Stimulated activated naive B cell treated with anti-CD40 and anti-IgM and Interleukin-4, amounts not matched to agents 10 μg/mL and 1 μg/mL and 100 μg/mL, for 72 hours (primary cell): ENCODE data around the gene THSD8.

Source experiments
- ATAC-seq, 2 donors: fragments of 150-1000 bp; cut with Tn5 transposase; replicated peaks; 2 replicates each; pipeline ENCODE4 v1.10.0; 2021; ENCODE audit warnings: moderate library complexity in 1 of 2
- DNase-seq: peaks from one replicate; pipeline ENCODE4 v3.0.0; 2021
- H3K27ac Mint-ChIP-seq: one replicate; pipeline ENCODE4 v1.8.0; 2022; ENCODE audit warnings: mild to moderate bottlenecking, mixed read lengths
- H3K27me3 Mint-ChIP-seq, 2 donors: one replicate each; pipeline ENCODE4 v1.8.0; 2022; ENCODE audit warnings: mixed read lengths in 2 of 2
- H3K36me3 Mint-ChIP-seq, 2 donors: one replicate each; pipeline ENCODE4 v1.8.0; 2022; ENCODE audit warnings: mixed read lengths in 2 of 2, mild to moderate bottlenecking in 1 of 2
- H3K4me1 Mint-ChIP-seq, 2 donors: one replicate each; pipeline ENCODE4 v1.8.0; 2022; ENCODE audit warnings: mixed read lengths in 2 of 2, mild to moderate bottlenecking in 1 of 2
- H3K4me3 Mint-ChIP-seq, 2 donors: one replicate each; pipeline ENCODE4 v1.8.0; 2022; ENCODE audit warnings: mild to moderate bottlenecking in 2 of 2, mixed read lengths in 2 of 2, moderate library complexity in 1 of 2
- H3K9me3 Mint-ChIP-seq, 2 donors: one replicate each; pipeline ENCODE4 v1.8.0; 2022; ENCODE audit warnings: mixed read lengths in 2 of 2, mild to moderate bottlenecking in 1 of 2

Gene THSD8

DNA sequence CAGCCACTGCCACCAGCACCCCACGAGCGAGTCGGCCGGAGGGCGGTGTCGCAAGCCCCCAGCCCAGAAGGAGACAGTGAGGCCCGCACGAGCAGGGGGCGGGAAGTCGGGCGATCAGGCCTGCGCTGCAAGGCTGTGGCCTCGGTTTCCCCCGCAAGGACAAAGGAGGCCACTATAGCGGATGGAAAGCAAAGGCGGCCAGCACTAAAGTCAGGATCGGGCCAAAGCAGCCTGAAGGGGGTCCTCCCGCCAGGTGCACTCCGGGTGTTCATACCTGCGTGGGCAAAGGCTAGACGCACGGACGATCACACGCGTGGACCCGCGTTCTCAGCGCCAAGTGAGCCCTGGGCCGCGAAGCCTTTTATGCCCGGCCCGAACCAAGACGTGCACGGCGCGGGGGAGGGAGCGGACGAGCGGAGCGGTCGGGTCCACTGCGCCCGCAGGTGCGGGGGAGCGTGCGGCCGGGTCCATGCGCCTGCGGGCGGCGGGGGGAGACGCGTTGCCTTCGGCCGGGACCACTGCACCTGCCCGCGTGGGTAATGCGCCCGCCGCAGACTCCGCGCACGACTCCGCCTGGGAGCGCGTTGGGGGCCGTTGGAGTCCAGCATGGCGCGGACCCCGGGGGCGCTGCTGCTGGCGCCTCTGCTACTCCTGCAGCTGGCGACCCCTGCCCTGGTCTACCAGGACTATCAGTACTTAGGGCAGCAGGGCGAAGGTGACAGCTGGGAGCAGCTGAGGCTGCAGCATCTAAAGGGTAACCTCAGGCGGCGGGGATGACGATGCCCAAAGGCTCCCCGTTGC is at the start of gene THSD8, which contains the start of gene PRDX2:
THSD8 (plus strand) TSS at position 604 of the 801 bp plus-strand sequence; CDS start at position 607, 3 bp downstream.
PRDX2 (minus strand) TSS at position 335 of the 801 bp plus-strand sequence. CDS start 539 bp downstream, outside the sequence.
- Mint-ChIP-seq H3K4me1 (peaks cover 23 to 29% of the 10 kb centered on the region in 2 donors), H3K36me3 (peaks cover 0 to 4% of the 10 kb centered on the region in 2 donors), H3K4me3 (peak within 1 kb of the TSS; percentile 86 to 90), H3K27me3 (peaks cover 0 to 7% of the 10 kb centered on the region in 2 donors), H3K9me3 (no peaks in the 10 kb centered on the region), H3K27ac (peak within 1 kb of the TSS; percentile 71)
- peak; percentile 60 for DNase-seq
- ATAC-seq = peak; percentile 62 to 73

DNA sequence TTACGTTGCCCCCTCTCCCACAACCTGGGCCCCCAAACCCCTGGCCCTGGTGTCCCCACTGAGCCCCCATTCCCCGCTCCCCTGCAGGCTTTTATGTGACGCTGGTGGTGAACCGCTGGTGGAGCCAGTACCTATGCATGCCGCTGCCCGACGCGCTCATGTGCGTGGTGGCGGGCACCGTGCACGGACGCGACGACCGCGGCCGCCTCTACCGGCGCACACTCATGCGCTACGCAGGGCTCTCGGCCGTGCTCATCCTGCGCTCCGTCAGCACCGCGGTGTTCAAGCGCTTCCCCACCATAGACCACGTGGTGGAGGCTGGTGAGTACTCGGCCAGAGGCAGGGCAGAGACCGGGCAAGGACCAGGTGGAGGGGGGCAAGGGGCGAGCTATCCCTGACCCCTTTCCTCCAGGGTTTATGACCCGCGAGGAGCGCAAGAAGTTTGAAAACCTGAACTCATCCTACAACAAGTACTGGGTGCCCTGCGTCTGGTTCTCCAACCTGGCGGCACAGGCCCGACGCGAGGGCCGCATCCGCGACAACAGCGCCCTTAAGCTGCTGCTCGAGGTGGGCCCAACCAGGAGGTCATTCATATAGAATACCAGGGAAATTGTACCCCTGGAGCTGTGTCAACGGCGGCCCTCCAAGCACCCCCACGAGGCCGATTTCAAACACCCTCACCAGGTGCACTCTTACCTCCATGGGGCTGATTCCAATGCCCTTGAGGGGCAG is 47.2 kb upstream of the THSD8 start:
- Mint-ChIP-seq H3K36me3 (no peaks in the 10 kb centered on the region), H3K9me3 (no peaks in the 10 kb centered on the region), H3K4me3 (no peak overlapping the region), H3K27me3 (peaks cover 44 to 46% of the 10 kb centered on the region in 2 donors), H3K27ac (no peak overlapping the region), H3K4me1 (peaks cover 4 to 7% of the 10 kb centered on the region in 2 donors)
- ATAC-seq (no peak), DNase-seq (no peak)

DNA sequence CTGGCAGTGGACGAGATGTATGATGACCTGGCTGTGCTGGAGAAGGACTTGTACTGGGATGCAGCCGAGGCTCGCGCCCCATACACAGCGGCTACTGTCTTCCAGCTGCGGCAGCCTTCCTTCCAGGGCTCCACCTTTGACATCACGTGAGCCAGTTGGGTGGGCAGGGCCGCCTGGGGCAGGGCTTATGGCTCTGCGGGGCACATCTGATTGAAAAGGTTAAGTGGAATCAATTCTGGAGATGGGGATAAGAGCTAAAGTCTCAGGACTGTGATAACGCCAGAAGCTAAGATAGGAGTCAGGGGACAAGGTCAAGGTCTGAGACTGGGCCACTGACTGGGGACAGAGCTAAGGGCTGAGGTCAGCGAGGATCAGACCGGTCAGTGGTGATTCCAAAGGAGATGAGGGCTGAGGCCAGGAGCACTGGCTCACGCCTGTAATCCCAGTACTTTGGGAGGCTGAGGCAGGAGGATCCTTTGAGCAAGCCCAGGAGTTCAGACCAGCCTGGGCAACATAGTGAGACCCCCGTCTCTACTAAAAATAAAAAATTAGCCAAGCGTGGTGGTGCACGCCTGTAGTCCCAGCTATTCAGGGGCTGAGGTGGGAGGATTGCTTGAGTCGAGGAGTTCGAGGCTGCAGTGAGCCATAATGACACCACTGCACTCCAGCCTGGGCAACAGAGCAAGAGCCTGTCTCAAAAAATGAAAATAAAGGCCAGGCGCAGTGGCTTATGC is 45.6 kb upstream of the THSD8 start:
- Mint-ChIP-seq H3K27ac (no peak overlapping the region), H3K4me3 (peak overlapping the region in 1 of 2 donors; percentile 16), H3K4me1 (peaks cover 0 to 4% of the 10 kb centered on the region in 2 donors), H3K9me3 (no peaks in the 10 kb centered on the region), H3K27me3 (peaks cover 33 to 38% of the 10 kb centered on the region in 2 donors), H3K36me3 (no peaks in the 10 kb centered on the region)
- DNase-seq (no peak), ATAC-seq (no peak)

DNA sequence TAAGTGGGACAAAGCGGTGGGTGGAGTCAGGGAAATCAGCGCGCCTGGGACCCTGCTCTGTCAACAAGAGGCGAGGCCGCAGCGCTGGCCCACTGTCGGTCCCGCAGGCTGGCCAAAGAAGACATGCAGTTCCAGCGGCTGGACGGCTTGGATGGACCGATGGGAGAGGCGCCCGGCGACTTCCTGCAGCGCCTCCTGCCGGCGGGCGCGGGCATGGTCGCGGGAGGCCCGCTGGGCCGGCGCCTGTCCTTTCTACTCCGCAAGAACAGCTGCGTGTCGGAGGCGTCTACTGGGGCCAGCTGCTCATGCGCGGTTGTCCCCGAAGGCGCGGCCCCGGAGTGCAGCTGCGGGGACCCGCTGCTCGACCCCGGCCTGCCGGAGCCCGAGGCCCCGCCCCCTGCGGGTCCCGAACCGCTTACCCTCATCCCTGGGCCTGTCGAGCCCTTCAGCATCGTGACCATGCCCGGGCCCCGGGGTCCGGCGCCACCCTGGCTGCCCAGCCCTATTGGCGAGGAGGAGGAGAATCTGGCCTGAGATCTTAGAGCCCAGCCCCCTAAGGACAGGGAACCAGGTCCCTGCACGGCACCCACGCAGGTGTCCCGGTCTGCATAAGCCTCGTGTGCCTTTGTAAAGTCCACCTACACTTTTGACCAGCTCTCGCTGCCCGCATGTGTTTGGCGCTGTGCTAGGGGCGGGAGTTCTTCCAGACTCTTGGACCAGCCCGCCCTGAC is 44.2 kb upstream of the THSD8 start:
- H3K36me3 Mint-ChIP-seq = no peaks in the 10 kb centered on the region

DNA sequence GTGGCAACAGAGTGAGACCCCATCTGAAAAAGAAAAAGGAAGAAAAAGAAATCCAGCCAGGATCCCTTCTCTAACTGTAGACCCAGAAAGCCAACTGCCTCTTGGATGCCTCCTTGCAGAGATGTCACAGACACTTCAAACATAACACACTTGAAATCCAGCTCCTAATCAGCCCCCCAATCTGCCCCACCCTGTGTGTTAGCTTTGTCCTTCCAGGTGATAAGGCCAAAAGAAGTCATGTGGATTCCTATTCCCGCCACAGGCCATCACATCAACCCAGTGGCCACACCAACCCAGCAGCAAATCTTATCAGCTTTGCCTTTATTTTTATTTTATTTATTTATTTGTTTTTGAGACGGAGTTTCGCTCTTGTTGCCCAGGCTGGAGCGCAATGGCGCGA is 42.2 kb upstream of the THSD8 start:
- Mint-ChIP-seq H3K27me3 (peaks cover 12 to 16% of the 10 kb centered on the region in 2 donors), H3K9me3 (no peaks in the 10 kb centered on the region), H3K36me3 (peaks cover 0 to 4% of the 10 kb centered on the region in 2 donors), H3K27ac (no peak overlapping the region), H3K4me3 (no peak overlapping the region), H3K4me1 (peaks cover 0 to 4% of the 10 kb centered on the region in 2 donors)
- ATAC-seq (no peak), DNase-seq (no peak)

More for the DNA sequence above, 44.2 kb upstream of the THSD8 start:
- DNase-seq (peak; percentile 45), ATAC-seq (peak; percentile 81 to 86)
- peaks cover 0 to 4% of the 10 kb centered on the region in 2 donors for H3K4me1 Mint-ChIP-seq
- peaks cover 26 to 28% of the 10 kb centered on the region in 2 donors for H3K27me3 Mint-ChIP-seq
- H3K4me3 Mint-ChIP-seq = peak overlapping the region; percentile 61 to 72
- H3K9me3 Mint-ChIP-seq = no peaks in the 10 kb centered on the region
- H3K27ac Mint-ChIP-seq = no peak overlapping the region

DNA sequence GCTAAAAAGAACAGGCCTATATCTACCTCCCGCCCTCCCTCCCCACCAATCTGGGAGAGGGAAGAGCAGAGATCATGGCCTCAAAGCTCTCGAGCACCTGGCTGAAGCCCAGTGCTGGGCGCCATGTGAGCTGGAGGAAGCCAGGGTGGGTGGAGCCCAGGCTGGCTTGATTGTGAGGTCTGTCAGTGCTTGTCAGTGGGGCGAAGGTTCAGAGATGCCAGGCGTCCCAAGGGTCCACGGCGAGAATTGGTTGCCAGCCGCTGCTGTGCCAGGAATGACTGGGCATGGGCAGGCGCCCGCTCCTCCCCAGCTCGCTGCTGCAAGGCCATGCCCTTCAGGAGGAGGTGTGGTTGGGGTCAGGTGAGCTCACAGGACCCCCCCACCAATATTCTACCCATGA is 38.8 kb upstream of the THSD8 start:
- no peak overlapping the region for H3K4me3 Mint-ChIP-seq
- no peak for DNase-seq
- H3K27ac Mint-ChIP-seq = no peak overlapping the region
- H3K9me3 Mint-ChIP-seq = no peaks in the 10 kb centered on the region
- no peak for ATAC-seq
- peaks cover 6 to 8% of the 10 kb centered on the region in 2 donors for H3K4me1 Mint-ChIP-seq
- peaks cover 0 to 4% of the 10 kb centered on the region in 2 donors for H3K27me3 Mint-ChIP-seq
- H3K36me3 Mint-ChIP-seq = peaks cover 11 to 13% of the 10 kb centered on the region in 2 donors

DNA sequence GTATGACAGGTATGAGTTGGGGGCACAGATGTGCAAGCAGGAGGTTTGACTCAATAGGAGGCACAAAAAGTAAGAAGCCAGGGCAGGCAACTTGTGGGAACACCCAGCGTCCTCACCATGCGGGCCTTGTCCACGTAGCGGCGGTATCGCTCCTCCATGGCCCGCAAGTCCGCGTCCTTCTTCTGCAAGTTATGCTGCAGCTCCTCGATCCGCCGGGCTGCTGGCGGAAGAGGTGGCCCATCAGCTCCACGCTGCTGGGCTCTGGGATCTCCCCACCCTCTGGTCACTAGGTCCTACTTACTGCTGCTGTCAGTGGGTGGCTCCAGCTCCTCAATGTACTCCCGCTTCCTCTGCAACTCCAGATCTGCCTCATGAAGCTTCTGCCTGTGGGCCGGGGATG is 37.2 kb upstream of the THSD8 start:
- no peak overlapping the region for H3K27ac Mint-ChIP-seq
- ATAC-seq = no peak
- no peaks in the 10 kb centered on the region for H3K27me3 Mint-ChIP-seq

DNA sequence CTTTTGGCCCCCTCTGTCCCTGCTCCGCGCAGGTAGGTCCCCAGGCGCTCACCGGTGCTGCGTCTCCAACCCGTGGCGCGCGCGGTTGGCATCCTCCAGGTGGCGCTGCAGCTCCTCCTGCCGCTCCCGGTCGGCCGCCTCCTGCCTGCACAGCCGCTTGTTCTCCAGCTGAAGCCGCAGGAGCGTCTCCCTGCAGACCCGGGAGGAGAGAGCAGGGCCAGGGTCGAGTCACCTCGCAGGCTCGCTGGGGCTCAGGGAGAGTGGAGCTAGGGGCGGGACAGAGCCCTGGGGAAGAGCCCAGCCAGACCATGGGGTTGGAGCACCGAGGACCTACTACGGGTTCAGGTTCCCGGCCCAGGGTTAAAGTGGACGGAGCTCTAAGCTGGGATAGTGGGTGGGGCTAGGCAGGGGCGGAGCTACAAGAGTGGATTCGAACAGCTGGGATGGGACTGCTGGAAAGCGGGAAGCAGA is 35.8 kb upstream of the THSD8 start:
- ATAC-seq = peak; percentile 92 to 95
- Mint-ChIP-seq H3K9me3 (no peaks in the 10 kb centered on the region), H3K4me1 (peaks cover 7 to 8% of the 10 kb centered on the region in 2 donors), H3K27ac (peak overlapping the region; percentile 59), H3K27me3 (no peaks in the 10 kb centered on the region), H3K36me3 (peaks cover 15 to 16% of the 10 kb centered on the region in 2 donors), H3K4me3 (peak overlapping the region; percentile 76 to 77)
- peak; percentile 72 for DNase-seq

More for the DNA sequence above, 37.2 kb upstream of the THSD8 start:
- Mint-ChIP-seq H3K36me3 (peaks cover 11 to 15% of the 10 kb centered on the region in 2 donors), H3K9me3 (no peaks in the 10 kb centered on the region), H3K4me1 (peaks cover 5 to 8% of the 10 kb centered on the region in 2 donors), H3K4me3 (no peak overlapping the region)
- no peak for DNase-seq

DNA sequence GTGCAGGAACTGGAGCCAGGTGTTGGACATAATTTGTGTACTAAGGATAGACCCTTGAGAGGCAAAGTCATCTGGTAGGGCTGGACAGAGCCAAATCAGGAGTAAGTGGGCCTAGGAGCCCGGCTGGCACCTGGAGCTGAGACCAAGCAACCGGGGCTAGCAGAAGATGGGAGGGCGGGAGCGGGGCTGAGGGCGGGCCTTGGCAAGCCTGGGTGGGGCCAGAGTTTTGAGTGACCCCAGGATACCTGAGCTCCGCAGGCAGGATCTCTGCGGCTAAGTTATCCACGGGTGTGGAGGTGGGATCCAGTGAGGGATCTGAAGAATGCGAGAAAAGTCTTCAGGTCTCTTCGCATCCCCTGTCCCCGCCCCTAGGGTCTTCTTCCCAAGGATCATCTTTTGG is 34.7 kb upstream of the THSD8 start:
- Mint-ChIP-seq H3K27me3 (no peaks in the 10 kb centered on the region), H3K4me3 (no peak overlapping the region), H3K36me3 (peaks cover 15 to 16% of the 10 kb centered on the region in 2 donors), H3K4me1 (peaks cover 7 to 8% of the 10 kb centered on the region in 2 donors), H3K9me3 (no peaks in the 10 kb centered on the region), H3K27ac (no peak overlapping the region)
- DNase-seq (no peak), ATAC-seq (no peak)

DNA sequence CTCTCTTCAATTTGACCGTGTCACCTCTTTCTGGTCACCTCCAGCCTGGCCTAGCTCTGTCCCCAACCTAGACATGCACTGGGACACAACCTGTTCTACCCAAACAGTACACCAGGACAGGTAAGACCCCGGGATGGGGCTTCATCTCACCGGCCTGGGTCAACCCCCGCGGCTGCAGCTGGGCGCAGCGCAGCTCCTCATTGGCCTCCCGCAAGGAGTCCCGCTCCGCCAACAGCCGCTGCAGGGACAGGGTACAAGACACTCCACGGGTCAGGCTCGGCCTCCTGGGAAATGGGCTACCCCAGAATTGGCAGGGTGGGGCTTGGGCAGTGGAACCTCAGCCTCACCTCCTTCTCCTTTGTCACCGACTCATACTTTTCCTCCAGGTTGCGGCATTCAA is 34.2 kb upstream of the THSD8 start:
- Mint-ChIP-seq H3K27ac (no peak overlapping the region), H3K4me3 (no peak overlapping the region), H3K36me3 (peaks cover 15 to 16% of the 10 kb centered on the region in 2 donors), H3K27me3 (no peaks in the 10 kb centered on the region), H3K4me1 (peaks cover 7 to 8% of the 10 kb centered on the region in 2 donors), H3K9me3 (no peaks in the 10 kb centered on the region)
- no peak for ATAC-seq
- no peak for DNase-seq

DNA sequence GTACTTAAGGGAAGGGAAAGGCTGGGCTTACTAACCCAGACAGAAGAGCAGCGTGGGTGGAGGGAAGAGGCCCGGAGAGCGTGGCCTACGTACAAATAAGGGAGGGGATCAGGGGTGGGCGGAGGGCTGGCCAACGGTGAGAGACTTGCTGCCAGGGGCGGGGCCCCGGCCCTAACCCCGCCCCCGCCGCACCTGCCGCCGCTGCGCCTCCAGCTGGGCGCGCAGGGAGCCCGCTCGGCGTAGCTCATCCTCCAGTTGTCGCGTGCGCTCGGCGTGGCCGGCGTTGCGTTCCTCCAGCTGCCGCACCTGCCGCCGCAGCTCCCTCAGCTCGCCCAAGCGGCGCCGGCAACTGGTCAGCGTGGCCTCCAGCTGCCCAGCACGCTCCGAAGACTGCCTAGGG is 32.2 kb upstream of the THSD8 start:
- Mint-ChIP-seq H3K4me3 (no peak overlapping the region), H3K36me3 (peaks cover 12 to 16% of the 10 kb centered on the region in 2 donors), H3K4me1 (peaks cover 15 to 20% of the 10 kb centered on the region in 2 donors), H3K27ac (no peak overlapping the region), H3K9me3 (no peaks in the 10 kb centered on the region), H3K27me3 (no peaks in the 10 kb centered on the region)
- ATAC-seq = peak in 1 of 2 donors; percentile 64
- no peak for DNase-seq

DNA sequence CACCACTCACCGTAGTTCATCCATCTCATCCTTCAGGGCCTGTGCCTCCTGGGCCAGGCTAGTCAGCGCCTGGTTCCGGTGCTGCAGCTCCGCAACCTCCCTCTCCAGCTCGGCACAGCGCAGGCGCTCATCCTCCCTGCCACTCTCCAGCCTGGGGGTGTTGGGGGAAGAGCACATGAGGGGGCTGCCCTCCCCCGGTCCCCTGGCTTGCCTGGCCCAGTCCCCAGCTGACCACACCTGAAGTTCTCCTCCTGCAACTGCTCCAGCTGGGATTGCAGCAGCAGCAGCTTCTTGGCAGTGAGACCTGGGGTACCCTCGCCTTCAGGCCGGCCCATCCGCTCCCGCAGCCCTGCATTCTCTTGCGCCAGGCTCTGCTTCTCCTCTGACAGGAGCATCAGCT is 30.9 kb upstream of the THSD8 start:
- Mint-ChIP-seq H3K9me3 (no peaks in the 10 kb centered on the region), H3K36me3 (peaks cover 8 to 11% of the 10 kb centered on the region in 2 donors)

DNA sequence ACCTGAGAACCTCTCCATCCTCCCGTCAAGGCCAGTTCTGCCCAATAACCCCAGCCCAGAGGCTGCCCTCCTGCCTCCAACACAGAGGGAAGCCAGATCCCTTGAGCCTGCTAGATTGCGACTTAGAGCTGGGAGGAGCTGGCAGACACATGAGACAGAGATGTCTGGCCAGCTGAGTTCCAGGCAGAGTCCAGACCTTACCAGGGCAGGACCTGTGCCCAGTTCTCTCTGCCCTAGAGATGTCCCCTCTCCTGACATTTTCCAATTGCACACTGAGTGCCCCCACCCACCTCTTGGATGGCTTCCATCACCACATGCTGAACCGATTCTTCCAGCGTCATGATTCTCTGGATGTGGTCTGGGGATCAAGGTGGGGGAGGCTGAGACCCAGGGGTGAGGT is 29.5 kb upstream of the THSD8 start:
- no peak overlapping the region for H3K27ac Mint-ChIP-seq
- no peak overlapping the region for H3K4me3 Mint-ChIP-seq
- no peak for DNase-seq
- no peak for ATAC-seq
- peaks cover 10 to 18% of the 10 kb centered on the region in 2 donors for H3K4me1 Mint-ChIP-seq
- no peaks in the 10 kb centered on the region for H3K27me3 Mint-ChIP-seq
- peaks cover 8% of the 10 kb centered on the region in 2 donors for H3K36me3 Mint-ChIP-seq
- no peaks in the 10 kb centered on the region for H3K9me3 Mint-ChIP-seq

More for the DNA sequence above, 30.9 kb upstream of the THSD8 start:
- ATAC-seq (no peak), DNase-seq (no peak)
- Mint-ChIP-seq H3K4me3 (no peak overlapping the region), H3K27ac (no peak overlapping the region), H3K27me3 (no peaks in the 10 kb centered on the region), H3K4me1 (peaks cover 14 to 22% of the 10 kb centered on the region in 2 donors)
